NCI-H146 treated with DMSO at 0.1 percent for 48 hours (cell line): Measurements from ENCODE around the gene BST1.

Source experiments
- DNase-seq: peaks from one replicate; lab custom pipeline; 2025; ENCODE audit not compliant: unreplicated experiment; lab: John Stamatoyannopoulos, UW

BST1 gene

GRCh38 chr4:15776871-15777648 is 74.2 kb downstream of the BST1 start:
- DNase-seq, result no peak

- DNase-seq, result no peak
Observed at GRCh38 chr4:15777697-15778288, 74.9 kb downstream of the BST1 start.

- no peak for DNase-seq
Observed at GRCh38 chr4:15778289-15779241, 75.7 kb downstream of the BST1 start, which contains the start of gene CD38. Gene CD38 (plus strand): TSS chr4:15778328. CDS start chr4:15778415, 87 bp downstream.

GRCh38 chr4:15779306-15779705 is 76.4 kb downstream of the BST1 start:
- no peak for DNase-seq

- no peak for DNase-seq
Observed at GRCh38 chr4:15779809-15780208, 76.9 kb downstream of the BST1 start.

- no peak for DNase-seq
Observed at GRCh38 chr4:15781427-15782095, 78.7 kb downstream of the BST1 start.
